ENCODE measurements around the gene TAF4.

DNA sequence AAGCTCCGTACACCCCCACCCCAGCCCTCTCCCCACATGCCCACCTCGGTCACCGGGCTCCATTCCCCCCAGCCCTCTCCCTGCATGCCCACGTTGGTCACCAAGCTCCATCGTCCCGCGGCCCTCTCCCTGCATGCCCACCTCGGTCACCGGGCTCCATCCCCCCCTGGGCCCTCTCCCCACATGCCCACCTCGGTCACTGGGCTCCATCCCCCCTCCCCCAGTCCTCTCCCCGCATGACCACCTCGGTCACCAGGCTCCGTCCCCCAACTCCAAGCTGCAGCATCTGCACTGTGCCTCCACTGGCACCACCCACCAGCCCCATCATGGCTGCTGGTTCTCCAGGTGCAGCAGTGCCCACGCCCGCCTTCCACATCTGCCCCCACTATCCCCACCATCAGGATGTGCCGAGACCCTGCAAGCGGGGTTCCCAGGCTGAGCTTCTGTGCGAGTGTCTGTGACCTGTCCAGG is 16.8 kb downstream of the TAF4 start:
- TF ChIP-seq CTCF (conservative IDR thresholded peaks at IDR 0.05) (no peak), ZFX (IDR thresholded peaks at IDR 0.05) (no peak)

Data from C4-2B (cell line).